ENCODE measurements around the gene FNDC1.
"Not testable (repeated sequence)": the region's sequence is repeated elsewhere in the genome, so short reads cannot be mapped to it uniquely, and the experiment has no call there.

The FNDC1 gene

GRCh38 chr6:159169193-159169555 is at the start of gene FNDC1:
TSS of gene FNDC1 (plus strand) at chr6:159169400. CDS start at chr6:159169597, 197 bp downstream.
- DNase-seq (ENCODE audit: low read depth, low spot score), result no peak

- no peak for DNase-seq (ENCODE audit: low read depth, low spot score)
These were observed 49.4 kb upstream of the FNDC1 start for GRCh38 chr6:159119791-159120190.

- DNase-seq (ENCODE audit: low read depth, low spot score), result no peak
These were observed 47.7 kb upstream of the FNDC1 start for GRCh38 chr6:159121486-159121885.

- no peak for DNase-seq (ENCODE audit: low read depth, low spot score)
These were observed 46.7 kb upstream of the FNDC1 start for GRCh38 chr6:159122453-159122852.

- DNase-seq (ENCODE audit: low read depth, low spot score), result not testable (repeated sequence)
These were observed 45.4 kb upstream of the FNDC1 start for GRCh38 chr6:159123831-159124230.

- DNase-seq (ENCODE audit: low read depth, low spot score), result no peak
These were observed 44.1 kb upstream of the FNDC1 start for GRCh38 chr6:159125014-159125609.

- no peak for DNase-seq (ENCODE audit: low read depth, low spot score)
These were observed 43.2 kb upstream of the FNDC1 start for GRCh38 chr6:159125951-159126352.

GRCh38 chr6:159126590-159126989 is 42.6 kb upstream of the FNDC1 start:
- DNase-seq (ENCODE audit: low read depth, low spot score), result no peak

- no peak for DNase-seq (ENCODE audit: low read depth, low spot score)
These were observed 41.5 kb upstream of the FNDC1 start for GRCh38 chr6:159127701-159128100.

GRCh38 chr6:159128978-159129377 is 40.2 kb upstream of the FNDC1 start:
- DNase-seq (ENCODE audit: low read depth, low spot score), result no peak

- no peak for DNase-seq (ENCODE audit: low read depth, low spot score)
These were observed 38.4 kb upstream of the FNDC1 start for GRCh38 chr6:159130846-159131245.

GRCh38 chr6:159131709-159132108 is 37.5 kb upstream of the FNDC1 start:
- DNase-seq (ENCODE audit: low read depth, low spot score), result no peak

- DNase-seq (ENCODE audit: low read depth, low spot score), result no peak
These were observed 36.5 kb upstream of the FNDC1 start for GRCh38 chr6:159132664-159133063.

GRCh38 chr6:159134701-159135364 is 34.4 kb upstream of the FNDC1 start:
- peak; percentile 49 for DNase-seq (ENCODE audit: low read depth, low spot score)

- DNase-seq (ENCODE audit: low read depth, low spot score), result no peak
These were observed 31.5 kb upstream of the FNDC1 start for GRCh38 chr6:159137676-159138075.

GRCh38 chr6:159142531-159142930 is 26.7 kb upstream of the FNDC1 start:
- DNase-seq (ENCODE audit: low read depth, low spot score), result no peak

- no peak for DNase-seq (ENCODE audit: low read depth, low spot score)
These were observed 20.6 kb upstream of the FNDC1 start for GRCh38 chr6:159148641-159149040.

- no peak for DNase-seq (ENCODE audit: low read depth, low spot score)
These were observed 19.6 kb upstream of the FNDC1 start for GRCh38 chr6:159149641-159150040.

- no peak for DNase-seq (ENCODE audit: low read depth, low spot score)
These were observed 17.8 kb upstream of the FNDC1 start for GRCh38 chr6:159151266-159151855.

- no peak for DNase-seq (ENCODE audit: low read depth, low spot score)
These were observed 17.2 kb upstream of the FNDC1 start for GRCh38 chr6:159152041-159152440.

GRCh38 chr6:159152782-159153181 is 16.4 kb upstream of the FNDC1 start:
- no peak for DNase-seq (ENCODE audit: low read depth, low spot score)

GRCh38 chr6:159155679-159156078 is 13.5 kb upstream of the FNDC1 start:
- no peak for DNase-seq (ENCODE audit: low read depth, low spot score)

- DNase-seq (ENCODE audit: low read depth, low spot score), result no peak
These were observed 13.1 kb upstream of the FNDC1 start for GRCh38 chr6:159156089-159156488.
